Right lobe of liver (tissue), 4 donors: ENCODE results near the gene GLB1L2.

ENCODE experiments used
- CTCF ChIP-seq, 4 donors: fragments of 200-600 bp in 3 of 4; fragments of 450-650 bp in 1 of 4; IDR thresholded peaks; one replicate each; pipeline versions ENCODE4 v1.5.1 to v1.8.0; 2016 to 2022; ENCODE audit warnings: antibody characterized with exemption in 4 of 4, mild to moderate bottlenecking in 2 of 4
- POLR2A ChIP-seq: fragments of 450-650 bp; IDR thresholded peaks from one replicate; pipeline ENCODE4 v1.6.1; 2017; ENCODE audit warnings: antibody characterized with exemption, mild to moderate bottlenecking
- donor health status: DM: no; HTN: no; CAD: no.
- donor health status: DM: no; HTN: no; CAD: no.
- donor health status: DM: no; HTN: yes; CAD: no.

- TF ChIP-seq CTCF (IDR thresholded peaks at IDR 0.05), result no peak
- no peak for TF ChIP-seq POLR2A
Measured at GRCh38 chr11:134330611-134331353, 1.0 kb upstream of the GLB1L2 start.
